GM08714 (cell line): ENCODE results near the gene SLBP.
A peak's percentile ranks its signal among the peaks of the same experiment; 100 is the strongest.
"Not testable (repeated sequence)": the region's sequence is repeated elsewhere in the genome, so short reads cannot be mapped to it uniquely, and the experiment has no call there.

ENCODE experiments used
- H3K4me3 ChIP-seq: fragments of 200-500 bp; sonication (Bioruptor generic); 2 replicates; pipeline ENCODE4 v1.5.1; 2014; ENCODE audit warnings: mild to moderate bottlenecking, low read length, inconsistent platforms
- ZNF274 ChIP-seq: IDR thresholded peaks from 2 replicates; pipeline ENCODE4 v1.6.1; 2012; ENCODE audit warnings: mild to moderate bottlenecking, low read depth, low read length

SLBP gene

DNA sequence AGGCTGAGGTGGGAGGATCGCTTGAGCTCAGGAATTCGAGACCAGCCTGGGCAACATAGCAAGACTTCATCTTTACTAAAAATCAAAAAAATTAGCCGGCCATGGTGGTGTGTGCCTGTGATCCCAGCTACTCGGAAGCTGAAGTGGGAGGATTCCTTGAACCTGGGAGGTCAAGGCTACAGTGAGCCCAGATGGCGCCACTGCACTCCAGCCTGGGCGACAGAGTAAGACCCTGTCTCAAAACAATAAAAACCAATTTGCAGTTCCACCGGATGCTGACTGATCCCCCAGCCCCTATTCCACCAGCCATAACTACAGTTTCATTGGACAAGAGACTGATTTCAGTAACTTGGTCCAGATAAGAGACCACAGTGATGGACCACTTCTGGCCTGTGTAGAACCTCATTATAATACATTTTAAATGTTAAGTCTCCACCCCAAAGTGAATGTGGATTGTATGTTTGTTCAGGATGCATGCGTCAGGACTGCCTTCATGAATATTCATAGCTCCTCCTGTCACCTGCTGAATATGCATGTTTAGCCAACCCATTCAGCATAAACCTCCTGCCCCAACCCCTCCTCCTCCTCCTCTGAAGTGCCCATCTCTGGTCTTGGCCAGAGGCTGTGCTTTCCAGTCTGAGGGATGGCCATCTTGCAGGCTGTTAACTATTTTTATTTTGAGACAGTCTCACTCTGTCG lies 2.3 kb upstream of the SLBP start:
- H3K4me3 ChIP-seq, result peak overlapping the region; percentile 78; the same call in 1 of the 2 replicates
- TF ChIP-seq ZNF274, result no peak

DNA sequence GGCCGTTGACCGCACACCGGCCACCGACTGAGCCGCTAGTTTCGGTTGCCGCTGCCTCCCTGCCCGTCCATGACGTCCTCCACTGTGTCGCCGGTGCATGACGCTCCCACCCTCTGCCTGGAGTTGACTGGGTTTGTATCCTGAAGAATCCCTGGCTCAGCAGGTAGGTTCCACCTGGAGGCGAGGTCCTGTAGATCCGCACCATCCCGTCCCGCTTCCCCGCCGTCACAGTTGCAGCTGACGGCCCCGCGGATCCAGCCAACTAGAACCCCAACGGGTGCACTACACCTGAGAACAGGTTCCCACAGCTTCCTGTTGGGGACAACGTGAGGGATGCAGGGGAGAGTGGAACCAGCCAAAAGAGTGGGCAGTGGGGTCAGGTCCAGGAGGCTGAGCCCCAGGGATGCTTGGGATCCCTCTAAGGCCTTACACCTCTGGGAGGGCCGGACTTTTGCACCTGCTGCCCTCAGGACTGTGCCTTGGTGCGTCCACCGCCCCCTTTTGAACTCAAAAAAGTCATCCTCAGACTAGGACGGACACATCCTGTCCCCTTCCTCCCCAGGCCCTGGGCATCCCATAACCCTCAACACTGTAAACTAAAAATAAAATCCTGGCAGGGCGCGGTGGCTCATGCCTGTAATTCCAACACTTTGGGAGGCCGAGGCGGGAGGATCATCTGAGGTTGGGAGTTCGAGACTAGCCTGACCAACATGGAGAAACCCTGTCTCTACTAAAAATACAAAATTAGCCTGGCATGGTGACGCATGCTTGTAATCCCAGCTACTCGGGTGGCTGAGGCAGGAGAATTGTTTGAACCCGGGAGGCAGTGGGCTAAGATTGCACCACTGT lies 1.1 kb upstream of the SLBP start:
- peak overlapping the region; percentile 78 for H3K4me3 ChIP-seq
- no peak for TF ChIP-seq ZNF274

DNA sequence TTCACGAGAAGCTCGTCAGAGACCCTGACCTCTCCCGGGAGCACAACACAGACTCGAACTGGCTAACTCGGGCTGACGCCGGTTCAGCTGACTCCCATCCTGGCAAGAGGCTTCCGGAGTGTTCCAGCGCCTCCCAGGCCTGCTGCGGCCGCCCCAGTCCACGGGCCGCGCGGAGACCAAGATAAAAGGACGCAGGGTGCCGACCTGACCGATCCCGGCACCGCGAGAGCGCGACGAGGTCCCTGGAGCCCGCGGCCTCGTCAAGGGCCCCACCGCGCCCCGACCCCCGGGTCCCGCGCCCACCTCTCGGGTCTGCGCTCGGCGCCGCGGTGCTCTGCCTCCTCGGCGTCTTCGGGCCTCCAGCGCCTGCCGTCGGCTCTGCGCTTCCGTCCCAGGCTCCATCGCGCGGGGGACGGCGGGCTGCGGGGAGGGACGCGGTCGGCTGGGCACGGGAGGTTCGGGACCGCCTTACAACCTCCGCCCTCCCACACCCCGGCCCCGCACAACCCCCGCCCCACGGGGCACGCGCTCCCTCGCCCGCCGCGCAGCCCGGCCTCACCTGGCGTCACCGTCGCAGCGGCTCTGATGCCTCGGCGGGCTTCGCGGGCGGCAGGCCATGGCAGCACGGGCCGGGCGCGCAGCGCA lies 426 bp downstream of the SLBP start:
- peak overlapping the region; percentile 78 for H3K4me3 ChIP-seq
- TF ChIP-seq ZNF274, result no peak

DNA sequence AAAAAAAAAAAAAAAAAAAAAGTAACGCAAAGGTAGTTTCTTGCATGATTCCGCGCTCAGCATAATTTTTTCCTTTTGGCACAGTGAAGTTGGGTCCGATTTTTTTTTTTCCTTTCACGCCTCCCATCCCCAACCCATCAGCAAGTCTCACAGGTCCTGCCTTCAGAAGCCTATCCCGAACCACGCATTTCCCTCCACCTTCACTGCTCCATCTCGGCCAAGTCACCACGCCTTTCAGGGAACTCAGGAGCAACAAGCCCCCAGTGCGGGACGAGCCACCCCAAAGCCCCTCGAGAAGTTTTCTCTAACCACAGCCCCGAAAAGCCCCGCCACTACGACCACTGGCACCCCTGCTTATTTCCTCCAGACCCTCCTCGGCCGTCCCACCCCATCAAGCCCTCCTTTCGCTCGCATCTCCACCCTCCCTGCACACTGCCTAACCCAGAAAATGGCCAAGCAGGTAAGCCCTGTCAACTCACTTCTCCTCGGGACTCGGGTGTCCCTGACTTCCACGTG lies 1.0 kb downstream of the SLBP start:
- TF ChIP-seq ZNF274, result no peak

DNA sequence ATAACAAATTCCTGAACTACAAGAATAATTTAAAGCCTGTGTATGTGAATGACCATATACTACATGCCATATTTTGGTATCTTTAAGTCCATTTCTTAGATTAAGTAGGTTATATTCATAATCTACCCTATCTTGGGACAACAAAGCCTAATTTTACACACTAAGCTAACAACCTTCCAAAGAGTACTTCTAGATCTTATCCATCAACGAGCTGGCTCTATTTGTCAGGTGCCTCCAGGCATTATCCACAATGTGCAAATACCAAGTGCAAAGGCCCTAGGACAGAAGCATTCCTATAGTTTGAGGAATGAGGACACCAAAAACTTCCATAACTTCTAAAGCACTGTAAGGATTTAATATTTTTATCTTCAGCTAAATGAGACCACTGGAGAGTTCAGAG lies 3.5 kb downstream of the SLBP start:
- H3K4me3 ChIP-seq, result no peak overlapping the region

More for the DNA sequence above, 1.0 kb downstream of the SLBP start:
- H3K4me3 ChIP-seq, result peak overlapping the region; percentile 78

DNA sequence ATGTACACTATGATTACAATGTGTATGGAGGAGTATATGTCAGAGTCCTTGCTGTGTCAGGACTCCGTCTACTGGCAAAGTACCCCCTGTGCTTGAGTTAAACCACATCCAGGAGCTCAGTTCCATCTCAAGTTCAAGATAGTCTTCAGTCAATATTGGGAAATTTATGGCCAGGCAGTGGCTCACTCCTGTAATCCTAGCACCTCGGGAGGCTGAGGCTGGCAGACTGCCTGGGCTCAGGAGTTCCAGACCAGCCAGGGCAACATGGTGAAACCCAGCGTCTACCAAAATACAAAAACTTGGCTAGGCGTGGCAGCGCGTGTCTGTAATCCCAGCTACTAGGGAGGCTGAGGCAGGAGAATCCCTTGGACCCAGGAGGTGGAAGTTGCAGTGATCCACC lies 5.8 kb downstream of the SLBP start:
- TF ChIP-seq ZNF274, result no peak
- no peak overlapping the region for H3K4me3 ChIP-seq

More for the DNA sequence above, 3.5 kb downstream of the SLBP start:
- TF ChIP-seq ZNF274, result no peak

DNA sequence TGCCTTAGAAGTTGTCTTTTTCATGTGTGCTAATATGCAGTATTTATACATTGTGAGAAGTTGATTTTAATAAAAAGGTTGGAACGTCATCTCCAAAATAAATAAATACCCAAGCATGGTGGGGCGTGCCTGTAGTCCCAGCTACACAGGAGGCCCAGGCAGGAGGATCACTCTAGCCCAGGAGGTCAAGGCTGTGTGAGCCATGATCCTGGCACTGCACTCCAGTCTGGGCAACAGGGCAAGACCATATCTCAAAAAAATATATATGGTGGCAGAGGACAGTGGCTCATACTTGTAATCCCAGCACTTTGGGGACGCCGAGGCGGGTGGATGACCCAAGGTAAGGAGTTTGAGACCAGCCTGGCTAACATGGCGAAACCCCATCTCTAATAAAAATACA lies 6.4 kb downstream of the SLBP start:
- TF ChIP-seq ZNF274, result no peak
- H3K4me3 ChIP-seq, result no peak overlapping the region

DNA sequence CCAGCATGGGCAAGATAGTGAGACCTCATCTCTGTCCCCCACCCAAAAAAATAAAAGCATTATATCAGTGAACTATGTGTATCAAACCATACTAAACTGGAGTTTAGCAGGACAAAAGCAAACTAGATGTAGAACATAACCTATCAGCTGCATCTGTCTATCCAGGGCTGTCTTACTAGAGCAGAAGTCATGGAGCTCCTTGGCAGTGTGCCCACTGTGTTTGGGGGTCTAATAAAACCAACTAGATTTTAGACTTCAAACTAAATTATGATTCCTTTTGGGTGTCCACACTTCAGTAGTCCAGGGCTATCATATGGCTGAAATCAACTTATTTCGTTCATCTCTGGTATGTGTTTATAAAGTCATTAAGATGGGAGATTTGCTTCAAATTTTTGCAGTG lies 8.3 kb downstream of the SLBP start:
- H3K4me3 ChIP-seq, result no peak overlapping the region
- TF ChIP-seq ZNF274, result no peak

DNA sequence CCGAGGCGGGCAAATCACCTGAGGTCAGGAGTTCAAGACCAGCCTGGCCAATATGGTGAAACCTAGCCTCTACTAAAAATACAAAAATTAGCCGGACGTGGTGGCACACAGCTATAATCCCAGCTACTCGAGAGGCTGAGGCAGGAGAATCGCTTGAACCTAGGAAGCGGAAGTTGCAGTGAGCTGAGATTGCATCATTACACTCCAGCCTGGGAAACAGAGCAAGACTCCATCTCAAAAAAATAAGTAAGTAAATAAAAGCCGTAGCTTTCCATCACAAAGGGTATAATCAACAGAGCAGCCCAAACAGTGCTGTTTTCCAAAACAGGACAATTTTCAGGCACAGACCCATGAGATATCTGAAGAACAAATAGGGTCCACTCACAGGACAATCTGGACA lies 10.4 kb downstream of the SLBP start:
- H3K4me3 ChIP-seq, result not testable (repeated sequence)

DNA sequence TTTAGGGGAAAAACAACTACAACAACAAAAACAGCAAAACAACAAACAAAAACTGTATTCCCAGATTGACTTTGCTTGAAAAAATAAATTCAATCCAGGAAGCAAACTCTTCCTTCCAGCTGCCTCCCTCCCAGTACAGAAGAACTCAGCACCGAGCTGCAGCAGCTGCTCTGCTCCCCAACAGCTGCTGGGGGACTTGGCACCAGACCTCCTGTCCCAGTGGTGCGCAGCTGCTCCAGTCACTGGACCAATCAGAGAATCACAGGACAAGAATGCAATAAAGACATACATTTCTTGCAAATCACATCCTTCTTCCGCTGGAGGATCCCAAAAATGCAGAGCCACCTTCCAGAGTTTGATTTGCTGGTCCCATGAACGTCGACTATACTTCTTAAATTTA lies 16.2 kb downstream of the SLBP start:
- TF ChIP-seq ZNF274, result no peak
- H3K4me3 ChIP-seq, result no peak overlapping the region

DNA sequence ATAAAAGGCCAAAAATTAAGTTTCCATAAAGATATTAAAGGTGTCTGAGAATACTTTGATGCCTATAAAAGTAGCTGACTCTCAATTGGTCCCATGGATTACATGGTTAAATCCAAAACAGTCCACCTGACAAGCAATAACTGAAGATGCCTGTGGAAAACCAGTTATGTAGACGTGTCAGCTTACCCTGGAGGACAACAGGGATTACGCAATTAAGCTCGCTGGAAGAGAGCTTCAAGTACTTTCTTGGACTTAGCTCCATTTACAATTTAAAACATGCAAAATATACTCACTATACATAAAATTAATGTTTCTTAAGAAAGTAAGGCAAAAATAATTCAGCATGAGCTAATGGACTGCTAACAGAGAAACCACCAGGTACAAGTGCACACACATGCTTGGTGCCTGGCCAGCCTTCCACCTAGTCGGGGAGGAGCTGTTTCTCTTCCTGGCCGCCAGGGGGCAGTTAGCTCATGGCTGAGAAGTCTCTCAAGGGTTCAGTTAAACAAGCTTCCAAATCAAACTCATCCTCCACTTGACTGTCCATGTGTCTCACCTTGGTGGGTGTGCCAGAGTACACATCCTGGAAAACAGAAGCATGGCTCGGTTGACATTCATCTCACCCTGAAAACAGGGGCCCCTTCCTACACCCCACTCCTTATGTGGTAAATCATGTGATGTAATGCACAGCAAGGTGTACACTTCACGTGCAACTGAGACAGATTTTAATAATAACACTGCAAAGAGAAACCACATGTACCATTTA lies 18.8 kb downstream of the SLBP start:
- H3K4me3 ChIP-seq, result no peak overlapping the region
- TF ChIP-seq ZNF274, result no peak

DNA sequence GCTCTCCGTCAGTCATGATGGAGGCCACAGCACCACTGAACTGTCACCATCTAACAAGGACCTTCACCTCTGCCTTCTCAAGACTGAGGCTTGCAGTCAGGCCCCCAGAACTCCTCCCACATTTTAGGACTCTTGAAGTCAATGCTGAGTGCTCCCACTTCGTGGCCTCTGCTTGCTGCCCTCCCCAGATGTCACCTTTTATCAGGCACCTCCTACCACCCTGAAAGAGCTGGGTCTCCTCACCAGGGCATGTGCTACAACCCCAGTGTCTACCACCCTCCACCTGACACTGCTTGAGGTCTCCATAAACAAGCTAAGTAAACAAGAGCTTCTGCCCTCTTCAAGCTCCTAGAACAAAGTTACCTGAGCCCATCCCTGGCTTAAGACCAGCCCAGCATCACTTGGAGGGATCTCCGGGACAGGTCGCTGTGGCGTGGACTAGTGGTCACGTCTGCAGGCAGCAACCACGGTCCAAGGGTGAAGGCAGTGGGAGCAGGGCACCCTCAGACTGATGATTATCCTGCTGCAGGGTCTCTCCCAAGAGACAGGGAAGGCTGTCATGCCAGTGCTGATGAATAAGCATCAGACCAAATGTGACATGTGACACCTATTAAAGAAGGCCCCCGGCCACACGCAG lies 20.3 kb downstream of the SLBP start:
- TF ChIP-seq ZNF274, result no peak
- no peak overlapping the region for H3K4me3 ChIP-seq

DNA sequence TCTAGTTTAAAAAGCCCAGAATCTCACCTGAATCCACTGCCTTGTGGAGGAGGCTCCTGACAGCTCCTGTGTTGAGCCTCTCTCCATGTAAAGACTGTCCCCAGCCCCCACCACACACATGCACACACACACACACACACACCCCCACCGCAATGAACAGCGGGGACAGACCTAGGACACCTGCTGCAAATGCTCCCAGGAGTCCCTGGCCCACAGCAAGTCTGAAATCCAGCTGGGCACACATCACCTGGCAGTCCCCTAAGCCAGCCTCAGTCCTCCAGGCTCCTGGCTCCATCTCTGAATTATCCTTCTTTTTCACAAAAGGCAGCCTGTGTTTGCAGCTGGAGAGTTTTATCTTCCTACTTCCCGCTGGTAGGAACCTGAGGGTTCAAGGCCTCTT lies 21.4 kb downstream of the SLBP start:
- no peak for TF ChIP-seq ZNF274
- H3K4me3 ChIP-seq, result no peak overlapping the region
